ENCODE results near the gene NAB2.
"Not testable (repeated sequence)": the region's sequence is repeated elsewhere in the genome, so short reads cannot be mapped to it uniquely, and the experiment has no call there.

Gene NAB2

GRCh38 chr12:57112492-57113294 is 23.8 kb downstream of the NAB2 start:
- no peak for DNase-seq (ENCODE audit: low read depth)

GRCh38 chr12:57116580-57117281 is 27.8 kb downstream of the NAB2 start:
- no peak for DNase-seq (ENCODE audit: low read depth)

GRCh38 chr12:57118711-57119271 is 29.9 kb downstream of the NAB2 start:
- DNase-seq (ENCODE audit: low read depth), result no peak

GRCh38 chr12:57119294-57120085 is 30.6 kb downstream of the NAB2 start:
- DNase-seq (ENCODE audit: low read depth), result no peak

- DNase-seq (ENCODE audit: low read depth), result not testable (repeated sequence)
These were observed 31.8 kb downstream of the NAB2 start for GRCh38 chr12:57120718-57121117.

- no peak for DNase-seq (ENCODE audit: low read depth)
These were observed 34.9 kb downstream of the NAB2 start for GRCh38 chr12:57123813-57124212.

GRCh38 chr12:57124261-57124877 is 35.5 kb downstream of the NAB2 start:
- DNase-seq (ENCODE audit: low read depth), result no peak

GRCh38 chr12:57126061-57126460 is 37.1 kb downstream of the NAB2 start:
- DNase-seq (ENCODE audit: low read depth), result no peak

- no peak for DNase-seq (ENCODE audit: low read depth)
These were observed 37.6 kb downstream of the NAB2 start for GRCh38 chr12:57126561-57126960.

- DNase-seq (ENCODE audit: low read depth), result no peak
These were observed 38.3 kb downstream of the NAB2 start for GRCh38 chr12:57127101-57127725.

GRCh38 chr12:57127726-57128518 is 39.0 kb downstream of the NAB2 start, which contains the start of gene LRP1:
Gene LRP1 (plus strand): TSS chr12:57128483. CDS start chr12:57128965, 482 bp downstream.
- peak; percentile 73 for DNase-seq (ENCODE audit: low read depth)

GRCh38 chr12:57128519-57129247 is 39.8 kb downstream of the NAB2 start:
- no peak for DNase-seq (ENCODE audit: low read depth)

- DNase-seq (ENCODE audit: low read depth), result no peak
These were observed 40.5 kb downstream of the NAB2 start for GRCh38 chr12:57129321-57129842.

GRCh38 chr12:57129889-57130288 is 41.0 kb downstream of the NAB2 start:
- DNase-seq (ENCODE audit: low read depth), result no peak

GRCh38 chr12:57130941-57131340 is 42.0 kb downstream of the NAB2 start:
- DNase-seq (ENCODE audit: low read depth), result no peak

- DNase-seq (ENCODE audit: low read depth), result no peak
These were observed 43.2 kb downstream of the NAB2 start for GRCh38 chr12:57131896-57132744.

GRCh38 chr12:57133013-57133569 is 44.2 kb downstream of the NAB2 start:
- DNase-seq (ENCODE audit: low read depth), result no peak

GRCh38 chr12:57133916-57134315 is 45.0 kb downstream of the NAB2 start:
- DNase-seq (ENCODE audit: low read depth), result no peak
